Activated CD4-positive, alpha-beta T cell treated with anti-CD3 and anti-CD28 coated beads, Interleukin-2, amount 50 U/mL, for 48 hours (primary cell): ENCODE measurements around the gene SART3.
"Not testable (repeated sequence)": the region's sequence is repeated elsewhere in the genome, so short reads cannot be mapped to it uniquely, and the experiment has no call there.

ENCODE experiments used
- DNase-seq, 2 experiments: peaks; one replicate each; pipeline ENCODE4 v3.0.0-alpha.2; 2020

Gene SART3

DNA sequence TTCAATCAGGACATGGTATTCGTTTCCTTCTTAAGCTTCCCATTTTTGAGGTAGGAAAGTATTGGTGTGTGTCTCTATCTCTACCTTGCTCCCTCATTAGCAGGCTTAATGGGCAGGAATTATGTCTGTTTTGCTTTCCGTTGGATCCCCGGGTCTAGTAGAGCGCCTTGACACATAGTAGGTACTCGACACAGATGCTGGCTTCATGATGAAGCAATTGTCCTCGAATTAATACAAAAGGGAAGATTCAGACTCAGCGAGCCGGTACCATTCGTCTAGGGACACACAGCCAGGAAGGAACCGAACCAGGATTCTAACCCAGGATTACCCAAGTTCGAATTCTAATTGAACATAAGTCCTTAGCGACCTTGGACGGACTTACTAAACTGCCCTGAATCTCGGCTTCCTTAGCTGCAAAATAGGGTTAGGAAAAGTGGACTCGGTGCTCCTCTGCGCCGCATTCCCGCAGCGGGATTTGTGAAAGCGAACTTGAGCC lies 927 bp upstream of the SART3 start:
- no peak for DNase-seq

DNA sequence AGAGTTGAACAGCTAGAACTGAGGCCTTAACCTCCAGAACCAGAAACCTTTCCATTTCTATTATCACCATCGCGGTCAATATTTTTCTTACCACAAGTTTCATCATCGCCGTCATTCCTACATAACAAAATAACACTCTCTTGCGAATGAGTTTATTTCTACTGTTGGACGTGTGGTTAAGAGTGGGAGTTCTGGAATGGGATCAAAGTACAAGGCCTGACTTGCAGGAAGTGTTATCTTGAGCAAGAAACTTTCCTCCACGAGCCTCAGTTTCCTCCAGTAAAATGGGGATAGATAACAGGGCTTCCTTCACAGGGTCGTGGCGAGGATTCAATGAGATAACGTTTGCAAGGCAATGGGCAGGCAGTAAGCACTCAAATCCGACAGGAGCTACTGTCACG lies 652 bp downstream of the SART3 start:
- no peak for DNase-seq

- DNase-seq = no peak
Measured at GRCh38 chr12:108559748-108560147, 1.2 kb downstream of the SART3 start.

- DNase-seq = peak in 1 of 2 experiments; percentile 48
Measured at GRCh38 chr12:108559007-108559655, 1.8 kb downstream of the SART3 start.

DNA sequence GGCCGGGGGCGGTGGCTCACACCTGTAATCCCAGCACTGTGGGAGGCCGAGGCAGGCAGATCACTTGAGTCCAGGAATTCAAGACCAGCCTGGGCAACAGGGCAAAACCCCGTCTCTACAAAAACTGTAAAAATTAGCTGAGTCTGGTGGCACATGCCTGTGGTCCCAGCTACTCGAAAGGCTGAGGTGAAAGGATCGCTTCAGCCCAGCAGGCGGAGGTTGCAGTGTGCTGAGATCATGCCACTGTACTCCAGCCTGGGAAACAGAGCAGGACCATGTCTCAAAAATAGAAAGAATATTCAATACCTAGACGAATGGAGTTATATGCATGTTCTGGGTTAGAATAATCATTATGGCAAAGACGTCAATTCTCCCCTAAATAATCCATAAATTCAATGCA lies 5.6 kb downstream of the SART3 start:
- DNase-seq = not testable (repeated sequence)

GRCh38 chr12:108553799-108554198 lies 7.2 kb downstream of the SART3 start:
- no peak for DNase-seq

DNA sequence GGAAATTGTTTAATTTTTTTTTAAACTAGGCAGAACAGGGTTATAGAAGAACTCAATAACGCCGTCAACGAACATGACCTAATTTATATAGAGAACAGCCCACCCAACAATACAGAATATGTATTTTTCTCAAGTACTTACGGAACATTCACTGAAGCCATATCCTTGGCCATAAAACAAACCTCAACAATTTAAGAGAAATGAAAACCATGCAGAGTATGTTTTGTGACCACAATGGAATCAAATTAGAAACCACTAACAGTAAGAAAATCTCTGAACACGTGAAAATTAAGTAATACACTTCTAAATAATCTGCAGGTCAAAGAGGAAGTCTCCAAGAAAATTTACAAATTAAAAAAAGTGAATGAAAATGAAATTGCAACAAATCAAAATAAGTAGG lies 9.4 kb downstream of the SART3 start:
- DNase-seq = no peak

GRCh38 chr12:108548954-108549521 lies 11.9 kb downstream of the SART3 start:
- no peak for DNase-seq

DNA sequence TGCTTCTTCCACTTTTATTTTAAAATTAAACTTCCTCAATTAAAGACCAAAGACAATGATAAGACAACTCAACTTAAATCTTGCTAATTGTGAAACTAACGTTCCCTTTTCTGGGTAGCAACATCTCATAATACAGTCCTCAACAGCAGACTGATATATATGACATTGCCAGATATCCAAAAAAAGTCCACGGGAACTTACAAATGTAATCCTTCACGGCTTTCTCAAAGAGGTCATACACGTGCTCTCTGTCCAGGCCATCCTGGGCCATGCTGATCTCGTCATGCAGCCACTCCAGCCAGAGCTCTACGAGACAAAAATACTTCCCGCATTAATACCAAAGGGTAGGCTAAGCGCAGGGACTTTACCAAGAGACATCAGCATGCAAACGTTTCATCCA lies 13.3 kb downstream of the SART3 start:
- DNase-seq = no peak

DNA sequence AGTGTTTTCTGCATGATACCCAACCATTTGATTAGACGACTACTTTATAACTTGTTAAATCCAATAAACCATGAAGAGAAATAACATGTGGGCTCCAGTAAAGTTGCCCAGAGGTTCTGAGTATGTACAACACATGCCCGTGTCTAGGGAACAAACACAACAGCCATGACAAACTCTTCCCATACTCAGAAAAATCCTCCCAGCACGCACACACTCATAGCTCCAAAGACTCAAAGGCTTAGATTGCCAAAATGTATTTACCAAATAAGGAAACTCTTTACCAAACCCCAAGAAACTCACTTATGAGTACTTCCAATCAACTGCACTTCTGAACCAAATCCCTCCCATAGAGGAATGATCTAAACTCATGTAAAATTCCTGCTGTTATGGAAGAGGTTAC lies 17.3 kb downstream of the SART3 start:
- DNase-seq = no peak

DNA sequence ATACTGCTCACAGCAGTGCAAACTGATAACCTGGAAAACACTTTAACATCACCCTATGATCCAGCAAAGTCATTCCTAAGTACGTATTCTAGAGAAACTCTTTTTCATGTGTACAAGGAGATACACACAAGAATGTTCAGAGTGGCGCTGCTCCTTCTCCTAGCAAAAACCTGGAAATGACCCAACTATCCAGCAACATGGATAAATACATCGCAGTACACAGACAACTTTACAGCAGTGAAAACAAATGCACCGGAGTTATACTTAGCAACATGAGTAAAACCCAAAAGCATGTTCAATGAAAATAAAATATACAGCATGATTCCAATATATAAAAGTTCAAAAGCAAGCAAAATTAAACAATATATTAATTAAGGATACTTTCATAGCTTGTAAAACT lies 18.7 kb downstream of the SART3 start:
- no peak for DNase-seq

DNA sequence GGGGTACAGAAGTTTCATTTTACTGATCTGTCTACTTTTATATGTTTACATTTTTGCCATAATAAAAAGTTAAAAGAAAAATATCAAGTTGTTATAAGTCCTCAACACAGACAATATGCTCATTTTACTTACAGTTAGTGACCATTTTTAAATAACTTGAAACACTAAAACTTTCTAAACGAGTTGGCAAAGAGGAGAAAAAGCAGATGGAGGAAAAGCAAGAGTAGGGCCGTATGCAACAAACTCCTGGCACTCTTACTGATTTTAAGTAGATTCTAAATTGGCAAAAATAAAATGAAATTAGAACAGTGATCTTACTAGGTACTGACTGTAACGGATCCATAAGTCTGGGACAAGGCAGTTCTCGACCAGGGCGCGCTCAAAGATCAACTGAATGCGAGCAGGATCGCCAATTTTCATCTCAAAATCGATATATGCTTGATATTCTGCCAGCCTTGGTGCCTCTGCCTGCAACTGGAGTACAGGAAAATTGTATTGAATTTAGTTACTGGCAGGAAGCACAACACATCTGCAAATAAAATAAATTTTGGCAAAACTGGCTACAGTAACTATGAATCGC lies 22.3 kb downstream of the SART3 start:
- DNase-seq = no peak

DNA sequence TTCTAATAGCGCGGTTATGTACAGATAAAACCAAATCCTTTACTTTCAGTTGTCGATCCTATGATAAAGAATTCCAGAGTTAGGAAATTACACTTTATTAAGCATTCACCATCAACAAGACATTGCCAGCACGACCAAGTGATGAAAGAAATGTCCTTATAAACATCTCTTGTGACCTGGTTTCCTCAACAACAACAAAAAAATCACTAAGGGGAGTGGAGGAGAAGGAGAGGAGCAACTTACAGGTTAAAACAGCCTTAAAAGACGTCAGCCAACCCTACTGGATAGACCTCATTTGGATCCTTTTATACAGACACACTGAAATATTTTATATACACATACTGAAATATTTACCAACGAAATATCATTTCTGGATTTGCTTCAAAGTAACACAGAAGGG lies 22.8 kb downstream of the SART3 start:
- DNase-seq = no peak

DNA sequence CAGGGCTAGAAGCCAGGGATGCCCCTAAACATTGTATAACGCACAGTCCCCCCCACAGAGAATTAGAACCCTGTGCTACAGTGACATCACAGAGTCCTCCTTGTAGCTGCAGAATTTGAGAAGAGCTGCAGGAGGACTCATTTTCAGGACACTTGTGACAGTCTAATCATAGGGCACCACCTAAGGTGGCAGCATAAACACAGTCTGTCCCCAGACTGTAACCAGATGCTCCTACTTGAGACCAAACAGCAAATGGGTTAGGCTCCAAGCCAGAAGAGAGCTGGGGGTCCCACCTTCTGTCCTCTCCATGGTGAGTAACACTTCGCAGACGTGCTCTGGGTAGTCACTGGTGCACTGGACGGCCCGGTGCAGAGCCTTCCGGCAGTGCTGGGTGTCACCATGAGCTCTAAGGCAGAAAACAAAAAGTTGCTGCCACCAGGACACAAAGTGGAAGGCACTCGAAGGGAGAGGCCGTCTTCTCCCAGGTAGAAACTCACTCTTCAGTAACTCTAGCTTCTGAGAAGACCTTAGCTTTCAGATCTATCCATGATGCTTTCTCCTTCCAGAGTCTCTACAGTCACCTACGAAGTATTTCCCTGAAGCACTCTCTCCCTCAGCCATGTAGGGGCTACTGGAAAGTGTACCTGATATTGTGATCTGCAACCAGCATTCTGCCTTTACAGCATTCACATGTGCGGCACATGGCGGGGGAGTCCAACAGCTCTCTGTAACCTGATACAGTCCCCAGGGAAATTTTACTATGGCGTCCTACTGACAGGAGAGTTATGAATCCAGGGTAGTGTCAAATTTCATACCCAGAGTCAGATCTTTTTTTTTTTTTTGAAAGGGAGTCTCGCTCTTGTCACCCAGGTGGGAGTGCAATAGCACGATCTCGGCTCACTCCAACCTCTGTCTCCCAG lies 28.8 kb downstream of the SART3 start:
- DNase-seq = no peak

DNA sequence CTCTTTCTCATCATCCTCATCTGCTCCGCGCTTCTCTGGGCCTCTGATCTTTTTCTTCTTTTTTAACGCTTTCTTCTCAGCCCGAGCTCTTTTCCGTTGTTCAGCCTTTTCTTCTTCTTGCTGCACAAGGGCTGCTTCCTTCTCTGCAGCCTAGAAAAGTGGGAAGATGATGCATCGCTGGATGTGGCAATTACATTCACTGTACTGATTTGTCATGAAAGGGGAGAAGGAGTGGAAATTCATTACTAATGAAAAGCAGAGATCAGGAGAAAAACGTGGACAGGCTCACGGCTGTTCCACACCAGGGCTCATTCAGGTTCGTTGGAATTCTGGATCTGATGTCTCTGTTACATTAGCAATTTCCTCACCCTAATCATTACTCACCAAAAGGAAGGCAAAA lies 30.8 kb downstream of the SART3 start:
- no peak for DNase-seq

GRCh38 chr12:108527166-108527496 lies 33.8 kb downstream of the SART3 start:
- no peak for DNase-seq

DNA sequence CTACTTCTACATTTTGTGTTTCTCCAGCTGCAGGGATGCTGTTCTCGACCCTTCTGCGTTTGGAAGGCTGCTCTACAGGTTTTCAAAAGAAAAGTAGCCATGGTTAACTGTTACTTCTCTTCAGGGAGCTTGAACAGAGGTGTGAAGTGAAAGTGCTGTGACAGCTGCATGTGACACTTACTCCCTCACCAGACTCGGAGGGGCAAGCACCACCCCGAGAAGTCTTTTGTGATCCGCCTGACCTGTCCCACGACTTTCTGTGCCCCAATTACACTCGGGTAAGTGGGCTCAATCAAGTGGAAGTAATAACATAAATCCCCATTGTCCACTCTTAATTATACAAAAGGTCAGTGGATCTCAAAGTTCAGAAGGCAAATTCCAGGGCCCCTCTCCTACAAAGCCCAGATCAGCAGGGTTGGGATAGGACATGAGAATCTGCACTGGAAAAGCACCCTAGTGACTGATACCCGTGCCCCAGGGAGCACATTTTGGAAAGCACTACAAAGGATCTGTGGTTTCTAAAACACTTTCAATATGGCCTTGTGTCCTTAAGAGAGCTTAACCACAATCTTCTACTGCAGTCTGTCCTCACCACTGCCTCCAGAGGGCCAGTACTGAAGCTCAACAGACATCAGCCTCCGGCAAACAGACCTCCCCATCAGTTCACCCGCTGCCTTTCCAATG lies 34.3 kb downstream of the SART3 start:
- no peak for DNase-seq

- no peak for DNase-seq
Measured at GRCh38 chr12:108525681-108526080, 35.3 kb downstream of the SART3 start.

DNA sequence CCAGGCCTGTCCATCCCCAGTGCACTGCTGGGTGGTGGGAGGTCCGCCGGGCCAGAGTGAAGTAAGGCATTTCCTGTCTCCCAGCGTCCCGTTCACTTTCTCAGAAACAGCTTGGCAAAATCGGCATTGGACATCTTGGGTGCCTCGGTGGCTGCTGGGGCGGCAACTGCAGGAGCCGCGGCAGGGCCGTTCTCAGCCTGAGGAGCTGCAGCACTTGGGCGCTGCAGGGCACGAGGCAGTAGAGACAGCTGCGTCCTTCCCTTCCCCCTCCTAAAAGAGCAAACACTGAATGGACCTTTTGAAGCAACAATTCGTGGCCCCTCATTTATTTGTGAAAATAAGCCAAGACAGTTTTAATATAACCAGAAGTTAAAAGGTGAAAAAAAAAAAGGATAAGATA lies 37.6 kb downstream of the SART3 start:
- no peak for DNase-seq

- DNase-seq = no peak
Measured at GRCh38 chr12:108519558-108519957, 41.4 kb downstream of the SART3 start.

DNA sequence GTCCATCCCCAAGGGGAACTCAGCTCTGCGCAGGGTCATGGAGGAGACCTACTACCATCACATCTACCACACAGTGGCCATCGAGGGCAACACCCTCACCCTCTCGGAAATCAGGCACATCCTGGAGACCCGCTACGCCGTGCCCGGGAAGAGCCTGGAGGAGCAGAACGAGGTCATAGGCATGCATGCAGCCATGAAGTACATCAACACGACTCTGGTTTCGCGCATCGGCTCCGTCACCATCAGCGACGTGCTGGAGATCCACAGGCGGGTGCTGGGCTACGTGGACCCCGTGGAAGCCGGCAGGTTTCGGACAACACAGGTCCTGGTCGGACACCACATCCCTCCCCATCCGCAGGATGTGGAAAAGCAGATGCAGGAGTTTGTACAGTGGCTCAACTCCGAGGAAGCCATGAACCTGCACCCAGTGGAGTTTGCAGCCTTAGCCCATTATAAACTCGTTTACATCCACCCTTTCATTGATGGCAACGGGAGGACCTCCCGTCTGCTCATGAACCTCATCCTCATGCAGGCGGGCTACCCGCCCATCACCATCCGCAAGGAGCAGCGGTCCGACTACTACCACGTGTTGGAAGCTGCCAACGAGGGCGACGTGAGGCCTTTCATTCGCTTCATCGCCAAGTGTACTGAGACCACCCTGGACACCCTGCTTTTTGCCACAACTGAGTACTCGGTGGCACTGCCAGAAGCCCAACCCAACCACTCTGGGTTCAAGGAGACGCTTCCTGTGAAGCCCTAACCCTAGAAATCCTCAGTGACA lies 42.1 kb downstream of the SART3 start:
- DNase-seq = no peak

DNA sequence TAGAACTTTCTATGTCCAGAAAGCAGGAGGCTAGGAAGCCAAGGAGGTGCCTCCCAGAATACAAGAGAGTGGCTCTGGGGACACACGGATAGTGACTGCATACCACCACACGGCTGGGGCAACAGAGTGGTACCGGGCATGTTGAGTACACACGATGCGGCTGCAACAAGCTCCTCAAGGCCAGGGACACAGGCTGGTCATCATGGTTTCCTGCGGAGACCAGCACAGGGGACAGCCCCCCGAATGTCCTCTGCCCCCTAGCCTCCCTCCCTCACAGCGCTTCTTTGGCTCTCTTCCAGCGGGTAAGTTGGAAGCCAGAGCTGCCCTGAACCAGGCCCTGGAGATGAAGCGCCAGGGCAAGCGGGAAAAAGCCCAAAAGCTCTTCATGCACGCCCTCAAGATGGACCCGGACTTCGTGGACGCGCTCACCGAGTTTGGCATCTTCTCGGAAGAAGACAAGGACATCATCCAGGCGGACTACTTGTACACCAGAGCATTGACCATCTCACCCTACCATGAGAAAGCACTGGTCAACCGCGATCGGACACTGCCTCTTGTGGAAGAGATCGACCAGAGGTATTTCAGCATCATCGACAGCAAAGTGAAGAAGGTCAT lies 42.8 kb downstream of the SART3 start:
- DNase-seq = no peak
